Trophoblast cell (in vitro differentiated cells and primary cell): ENCODE measurements around the gene DCUN1D1.

Source experiments
- DNase-seq, 2 donors: peaks; one replicate each; pipeline ENCODE4 v3.0.0-alpha.2; 2016
- H2AFZ ChIP-seq: 2 replicates; pipeline ENCODE4 v1.6.1; 2013; ENCODE audit warnings: low read length, moderate library complexity, mild to moderate bottlenecking; ENCODE audit not compliant: insufficient read depth, poor library complexity
- H2AK5ac ChIP-seq: 2 replicates; pipeline ENCODE4 v1.6.1; 2013; ENCODE audit warnings: mild to moderate bottlenecking, low read length
- H2BK120ac ChIP-seq: 2 replicates; pipeline ENCODE4 v1.6.1; 2013; ENCODE audit warnings: low read length, mild to moderate bottlenecking, moderate library complexity; ENCODE audit not compliant: insufficient read depth, poor library complexity
- H2BK12ac ChIP-seq: 2 replicates; pipeline ENCODE4 v1.6.1; 2013; ENCODE audit warnings: mild to moderate bottlenecking, low read length, moderate library complexity
- H2BK5ac ChIP-seq: 2 replicates; pipeline ENCODE4 v1.6.1; 2013; ENCODE audit warnings: low read length, low read depth, moderate library complexity, mild to moderate bottlenecking; ENCODE audit not compliant: poor library complexity
- H3K14ac ChIP-seq: 2 replicates; pipeline ENCODE4 v1.6.1; 2013; ENCODE audit warnings: mild to moderate bottlenecking, low read length
- H3K18ac ChIP-seq: 2 replicates; pipeline ENCODE4 v1.6.1; 2013; ENCODE audit warnings: mild to moderate bottlenecking, low read length
- H3K23ac ChIP-seq: 2 replicates; pipeline ENCODE4 v1.6.1; 2013; ENCODE audit warnings: low read length
- H3K27ac ChIP-seq: 2 replicates; pipeline ENCODE4 v1.5.1; 2013; ENCODE audit warnings: low read depth, mild to moderate bottlenecking, inconsistent platforms, low read length, moderate library complexity
- H3K27me3 ChIP-seq: 2 replicates; pipeline ENCODE4 v1.6.1; 2013; ENCODE audit warnings: inconsistent platforms, mild to moderate bottlenecking, low read length, moderate library complexity; ENCODE audit not compliant: insufficient read depth
- H3K36me3 ChIP-seq, 2 experiments: 1 replicate in 1 of 2; 2 replicates in 1 of 2; pipeline ENCODE4 v1.6.1; 2013; ENCODE audit warnings: low read length in 2 of 2, mild to moderate bottlenecking in 2 of 2, moderate library complexity in 1 of 2; ENCODE audit not compliant: insufficient read depth in 2 of 2, control insufficient read depth in 1 of 2
- H3K4ac ChIP-seq: 2 replicates; pipeline ENCODE4 v1.6.1; 2013; ENCODE audit warnings: low read depth, mild to moderate bottlenecking, low read length, moderate library complexity
- H3K4me1 ChIP-seq, 2 experiments: 1 replicate in 1 of 2; 2 replicates in 1 of 2; pipeline ENCODE4 v1.6.1; 2013; ENCODE audit warnings: low read length in 2 of 2, mild to moderate bottlenecking in 2 of 2, moderate library complexity in 1 of 2; ENCODE audit not compliant: insufficient read depth in 2 of 2, control insufficient read depth in 1 of 2
- H3K4me2 ChIP-seq: 2 replicates; pipeline ENCODE4 v1.6.1; 2013; ENCODE audit warnings: inconsistent platforms, mild to moderate bottlenecking, low read length, moderate library complexity
- H3K4me3 ChIP-seq: 2 replicates; pipeline ENCODE4 v1.5.1; 2013; ENCODE audit warnings: mild to moderate bottlenecking, low read depth, low read length, inconsistent platforms
- H3K79me1 ChIP-seq: one replicate; pipeline ENCODE4 v1.6.1; 2013; ENCODE audit warnings: low read length
- H3K79me2 ChIP-seq: 2 replicates; pipeline ENCODE4 v1.6.1; 2013; ENCODE audit warnings: low read length, mild to moderate bottlenecking; ENCODE audit not compliant: control insufficient read depth, insufficient read depth, poor library complexity
- H3K9ac ChIP-seq: 2 replicates; pipeline ENCODE4 v1.6.1; 2013; ENCODE audit warnings: mild to moderate bottlenecking, low read length
- H3K9me3 ChIP-seq: 2 replicates; pipeline ENCODE4 v1.6.1; 2013; ENCODE audit warnings: low read depth, mild to moderate bottlenecking, control low read depth, inconsistent platforms, low read length; ENCODE audit not compliant: insufficient read depth
- H4K12ac ChIP-seq: 2 replicates; pipeline ENCODE4 v1.6.1; 2013; ENCODE audit warnings: low read depth, mild to moderate bottlenecking, low read length, moderate library complexity
- H4K8ac ChIP-seq: 2 replicates; pipeline ENCODE4 v1.6.1; 2013; ENCODE audit warnings: low read depth, mild to moderate bottlenecking, low read length, moderate library complexity
- H4K91ac ChIP-seq: one replicate; pipeline ENCODE4 v1.6.1; 2013; ENCODE audit warnings: low read depth, mild to moderate bottlenecking, low read length, moderate library complexity
- WGBS: extraction: QIAGEN DNeasy Blood & Tissue Kit; methylation state at CpG from one replicate; pipeline ENCODE4 v1.1.7; 2013; ENCODE audit warnings: missing lambda C conversion rate; ENCODE audit not compliant: insufficient read length, insufficient coverage; ENCODE audit errors: extremely low coverage; 5-methylcytosine and 5-hydroxymethylcytosine counted together

Gene DCUN1D1

GRCh38 chr3:182911782-182912111 lies 68.6 kb downstream of the DCUN1D1 start:
- Histone ChIP-seq H2AK5ac (no peak overlapping the region), H3K23ac (no peak overlapping the region), H3K27me3 (no peaks in the 10 kb centered on the region), H2AFZ (no peak overlapping the region), H3K9ac (no peak overlapping the region), H2BK120ac (no peak overlapping the region), H4K91ac (no peak overlapping the region), H3K79me1 (no peaks in the 10 kb centered on the region), H2BK5ac (no peak overlapping the region), H4K12ac (no peak overlapping the region), H3K4me3 (no peak overlapping the region), H3K27ac (no peak overlapping the region), H3K79me2 (no peaks in the 10 kb centered on the region), H3K14ac (no peak overlapping the region), H3K18ac (no peak overlapping the region), H3K4me2 (no peak overlapping the region), H3K36me3 (no peaks in the 10 kb centered on the region), H3K9me3 (no peaks in the 10 kb centered on the region), H3K4ac (no peak overlapping the region), H2BK12ac (no peak overlapping the region), H3K4me1 (peaks cover 0 to 7% of the 10 kb centered on the region in 2 experiments), H4K8ac (no peak overlapping the region)
- WGBS: no CpG with 5 or more reads among the region's 5 CpGs
- no peak for DNase-seq

DNA sequence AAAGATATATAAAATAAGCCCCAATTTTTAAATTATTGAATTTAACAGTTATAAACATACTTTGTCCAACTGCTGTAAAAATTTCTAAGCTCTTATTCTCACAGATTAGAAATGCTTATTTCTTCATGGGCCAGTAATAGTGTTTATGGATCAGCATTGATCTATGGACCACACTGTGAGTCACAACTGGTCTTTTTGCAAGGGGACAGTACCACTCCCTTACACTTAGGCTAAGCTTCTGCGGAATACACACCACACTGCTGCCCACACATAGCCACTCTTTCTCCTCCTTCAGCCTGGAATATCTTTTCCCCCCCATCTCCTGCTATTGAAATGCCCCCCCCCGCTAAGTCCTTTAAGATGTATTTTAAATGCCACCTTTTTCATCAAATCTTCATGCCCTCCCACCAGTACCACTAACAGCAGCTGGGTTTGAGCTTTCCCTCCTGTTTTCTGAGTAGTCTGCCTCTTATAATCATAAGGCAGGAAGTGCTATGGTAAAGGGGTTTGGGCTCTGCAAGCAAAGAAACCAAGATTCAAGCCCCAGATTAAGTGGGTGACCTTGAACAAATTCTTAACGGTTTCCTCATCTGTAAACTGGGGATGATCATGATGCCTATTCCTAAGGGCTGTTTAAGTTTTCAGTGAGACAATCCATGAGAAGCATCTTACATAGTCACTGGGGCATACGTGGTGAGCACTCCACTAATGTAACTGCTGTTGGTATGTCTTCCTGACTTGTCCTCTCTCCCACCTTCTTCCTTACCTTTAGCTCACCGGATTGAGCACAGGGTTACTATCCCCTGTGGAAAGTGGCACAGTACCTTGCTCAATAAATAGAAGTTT lies 69.2 kb downstream of the DCUN1D1 start:
- Histone ChIP-seq H3K14ac (no peak overlapping the region), H3K79me2 (no peaks in the 10 kb centered on the region), H2AFZ (no peak overlapping the region), H3K4me3 (no peak overlapping the region), H3K9me3 (no peaks in the 10 kb centered on the region), H2BK5ac (no peak overlapping the region), H3K9ac (no peak overlapping the region), H3K18ac (no peak overlapping the region), H4K12ac (no peak overlapping the region), H3K27ac (no peak overlapping the region), H3K36me3 (peaks cover 2 to 3% of the 10 kb centered on the region in 2 experiments), H3K4me2 (no peak overlapping the region), H2BK12ac (no peak overlapping the region), H3K23ac (no peak overlapping the region), H2AK5ac (no peak overlapping the region), H3K4ac (no peak overlapping the region), H4K8ac (no peak overlapping the region), H2BK120ac (no peak overlapping the region), H3K79me1 (no peaks in the 10 kb centered on the region), H4K91ac (no peak overlapping the region), H3K27me3 (no peaks in the 10 kb centered on the region), H3K4me1 (peaks cover 0 to 7% of the 10 kb centered on the region in 2 experiments)
- WGBS: no CpG with 5 or more reads among the region's 5 CpGs
- no peak for DNase-seq

DNA sequence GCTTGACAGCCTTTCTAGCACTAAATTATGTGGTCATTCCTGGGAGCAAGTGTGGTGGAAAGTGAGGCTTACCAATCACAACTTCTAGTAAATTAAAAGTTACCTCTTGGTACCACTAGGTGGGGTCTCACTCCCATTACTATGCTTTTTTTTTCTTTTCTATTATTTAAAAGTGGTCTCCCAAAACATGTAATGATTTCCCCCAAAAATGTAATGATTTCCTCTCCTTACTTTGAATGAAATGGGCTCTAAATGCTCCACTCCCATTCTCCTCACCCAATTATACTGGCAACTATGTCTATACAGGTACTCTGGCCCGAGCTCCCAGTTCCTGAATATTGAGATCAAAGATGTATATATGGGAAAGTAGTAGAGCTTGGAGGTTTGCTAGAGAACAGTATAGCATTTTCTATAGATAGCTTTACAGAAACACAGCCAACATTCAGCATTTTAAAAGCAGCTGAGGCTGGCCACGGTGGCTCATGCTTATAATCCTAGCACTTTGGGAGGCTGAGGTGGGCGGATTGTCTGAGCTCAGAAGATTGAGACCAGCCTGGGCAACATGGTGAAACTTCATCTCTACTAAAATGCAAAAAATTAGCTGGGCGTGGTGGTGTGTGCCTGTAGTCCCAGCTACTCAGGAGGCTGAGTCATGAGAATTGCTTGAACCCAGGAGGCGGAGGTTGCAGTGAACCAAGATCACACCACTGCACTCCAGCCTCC lies 70.9 kb downstream of the DCUN1D1 start:
- Histone ChIP-seq H2BK5ac (no peak overlapping the region), H3K36me3 (peaks cover 2 to 3% of the 10 kb centered on the region in 2 experiments), H3K4me2 (no peak overlapping the region), H4K12ac (no peak overlapping the region), H3K27ac (no peak overlapping the region), H2AFZ (no peak overlapping the region), H2BK120ac (no peak overlapping the region), H3K9me3 (peaks cover 2% of the 10 kb centered on the region), H2BK12ac (no peak overlapping the region), H3K79me1 (no peaks in the 10 kb centered on the region), H3K27me3 (no peaks in the 10 kb centered on the region), H4K8ac (no peak overlapping the region), H3K4ac (no peak overlapping the region), H2AK5ac (no peak overlapping the region), H3K4me3 (no peak overlapping the region), H4K91ac (no peak overlapping the region), H3K14ac (no peak overlapping the region), H3K4me1 (peaks cover 0 to 7% of the 10 kb centered on the region in 2 experiments), H3K23ac (no peak overlapping the region), H3K79me2 (no peaks in the 10 kb centered on the region), H3K9ac (no peak overlapping the region), H3K18ac (no peak overlapping the region)
- no CpG with 5 or more reads among the region's 5 CpGs for WGBS
- peak in 1 of 2 donors; percentile 27 for DNase-seq

DNA sequence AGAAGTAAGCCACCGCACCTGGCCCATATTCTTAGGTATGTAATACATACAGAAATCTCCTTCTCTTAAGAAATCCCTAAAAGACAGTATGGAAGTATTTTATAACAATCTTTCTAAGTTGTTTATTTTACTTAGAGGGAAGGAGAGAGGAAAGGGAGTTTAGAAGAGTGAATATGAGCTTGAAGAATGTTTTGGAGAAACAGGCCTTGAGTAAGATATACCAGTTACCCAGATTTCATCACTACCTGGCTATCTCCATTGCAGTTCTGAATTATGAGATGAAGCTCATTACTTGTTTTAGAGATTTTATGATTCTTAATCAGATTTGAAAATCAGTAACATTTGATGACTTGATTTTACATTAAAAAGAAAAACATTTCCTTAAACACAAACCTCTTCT lies 71.9 kb downstream of the DCUN1D1 start:
- Histone ChIP-seq H3K4me2 (no peak overlapping the region), H3K4me3 (no peak overlapping the region), H3K79me2 (no peaks in the 10 kb centered on the region), H3K4ac (no peak overlapping the region), H4K8ac (no peak overlapping the region), H3K9ac (no peak overlapping the region), H3K27ac (no peak overlapping the region), H2AK5ac (no peak overlapping the region), H2AFZ (no peak overlapping the region), H3K79me1 (no peaks in the 10 kb centered on the region), H4K91ac (no peak overlapping the region), H3K18ac (no peak overlapping the region), H3K14ac (no peak overlapping the region), H3K36me3 (peaks cover 2 to 3% of the 10 kb centered on the region in 2 experiments), H3K4me1 (peaks cover 0 to 4% of the 10 kb centered on the region in 2 experiments), H3K9me3 (peaks cover 2% of the 10 kb centered on the region), H2BK12ac (no peak overlapping the region), H2BK120ac (no peak overlapping the region), H2BK5ac (no peak overlapping the region), H3K27me3 (no peaks in the 10 kb centered on the region), H3K23ac (no peak overlapping the region), H4K12ac (no peak overlapping the region)
- no CpG with 5 or more reads among the region's 1 CpG for WGBS
- no peak for DNase-seq
